Dedifferentiated amniotic fluid mesenchymal stem cell (primary cell): ENCODE measurements around the gene BOLA2B.

Experiments used
- DNase-seq: peaks from one replicate; pipeline ENCODE4 v3.0.0-alpha.2; 2016; ENCODE audit errors: extremely low spot score

BOLA2B gene

GRCh38 chr16:30143347-30143702, 50.1 kb downstream of the BOLA2B start:
- DNase-seq: no peak
